DMS153 (cell line): Measurements from ENCODE around the gene TMEM109.

Experiments
- DNase-seq: peaks from one replicate; lab custom pipeline; 2025; lab: John Stamatoyannopoulos, UW

TMEM109 gene

GRCh38 chr11:60942219-60942618 is 28.3 kb downstream of the TMEM109 start:
- peak; percentile 47 for DNase-seq

- peak; percentile 97 for DNase-seq
These were observed 29.1 kb downstream of the TMEM109 start for GRCh38 chr11:60942970-60943565.

- no peak for DNase-seq
These were observed 30.7 kb downstream of the TMEM109 start for GRCh38 chr11:60944490-60945294.

GRCh38 chr11:60945295-60945667 is 31.3 kb downstream of the TMEM109 start:
- no peak for DNase-seq

- DNase-seq = no peak
These were observed 32.8 kb downstream of the TMEM109 start for GRCh38 chr11:60946601-60947264.

GRCh38 chr11:60947700-60948099 is 33.7 kb downstream of the TMEM109 start:
- DNase-seq = no peak

- no peak for DNase-seq
These were observed 34.3 kb downstream of the TMEM109 start for GRCh38 chr11:60948250-60948649.

GRCh38 chr11:60950024-60950423 is 36.1 kb downstream of the TMEM109 start:
- DNase-seq = no peak

- no peak for DNase-seq
These were observed 37.1 kb downstream of the TMEM109 start for GRCh38 chr11:60950933-60951605.

- no peak for DNase-seq
These were observed 37.6 kb downstream of the TMEM109 start for GRCh38 chr11:60951606-60951903.

GRCh38 chr11:60951904-60952741 is 38.2 kb downstream of the TMEM109 start, which contains the start of gene SLC15A3:
TSS of gene SLC15A3 (minus strand) at chr11:60952176. CDS start at chr11:60951551, 625 bp downstream.
- DNase-seq = no peak

- no peak for DNase-seq
These were observed 38.8 kb downstream of the TMEM109 start for GRCh38 chr11:60952742-60953170.

GRCh38 chr11:60953781-60954180 is 39.8 kb downstream of the TMEM109 start:
- no peak for DNase-seq

GRCh38 chr11:60954421-60954820 is 40.5 kb downstream of the TMEM109 start:
- DNase-seq = no peak

GRCh38 chr11:60955571-60955970 is 41.6 kb downstream of the TMEM109 start:
- DNase-seq = no peak

GRCh38 chr11:60957188-60957587 is 43.2 kb downstream of the TMEM109 start:
- DNase-seq = no peak

- DNase-seq = no peak
These were observed 45.5 kb downstream of the TMEM109 start for GRCh38 chr11:60959431-60959830.

- no peak for DNase-seq
These were observed 46.4 kb downstream of the TMEM109 start for GRCh38 chr11:60960405-60960804.

- no peak for DNase-seq
These were observed 50.8 kb downstream of the TMEM109 start for GRCh38 chr11:60964801-60965200.

- no peak for DNase-seq
These were observed 52.9 kb downstream of the TMEM109 start for GRCh38 chr11:60966890-60967289.

- no peak for DNase-seq
These were observed 54.3 kb downstream of the TMEM109 start for GRCh38 chr11:60968223-60968622.

GRCh38 chr11:60970369-60970774 is 56.4 kb downstream of the TMEM109 start:
- DNase-seq = no peak
